DND-41 (cell line): ENCODE measurements around the gene FN3K.

Experiments
- ATAC-seq: fragments of 200-7000 bp; cut with Tn5 transposase; 3 replicates; pipeline ENCODE4 v1.9.1; 2021; ENCODE audit warnings: low read depth; ENCODE audit not compliant: insufficient read depth
- DNase-seq: peaks from one replicate; pipeline ENCODE4 v3.0.0-alpha.2; 2020
- H2AFZ ChIP-seq: 2 replicates; pipeline ENCODE4 v1.6.0; 2012; ENCODE audit warnings: low read depth, low read length
- H3K27ac ChIP-seq: 2 replicates; pipeline ENCODE4 v1.5.1; 2012; ENCODE audit warnings: low read length, inconsistent platforms
- H3K27me3 ChIP-seq: fragments of 200-600 bp; sonication (generic); 2 replicates; pipeline ENCODE4 v1.6.0; 2012; ENCODE audit warnings: low read length, mild to moderate bottlenecking, inconsistent platforms; ENCODE audit not compliant: insufficient read depth, poor library complexity
- H3K36me3 ChIP-seq: 2 replicates; pipeline ENCODE4 v1.5.1; 2012; ENCODE audit warnings: low read length, inconsistent platforms; ENCODE audit not compliant: insufficient read depth
- H3K4me1 ChIP-seq: 2 replicates; pipeline ENCODE4 v1.5.1; 2012; ENCODE audit warnings: mild to moderate bottlenecking, low read length; ENCODE audit not compliant: insufficient read depth
- H3K4me2 ChIP-seq: 2 replicates; pipeline ENCODE4 v1.6.0; 2012; ENCODE audit warnings: mild to moderate bottlenecking, moderate library complexity, low read length, inconsistent platforms; ENCODE audit not compliant: insufficient read depth
- H3K4me3 ChIP-seq, 2 experiments: fragments of 200-600 bp in 1 of 2; shearing (Covaris generic) in 1 of 2; 2 replicates each; pipeline ENCODE4 v1.5.1; 2012 to 2016; ENCODE audit warnings: inconsistent platforms in 2 of 2, low read length in 2 of 2, mild to moderate bottlenecking in 2 of 2, low read depth in 1 of 2, moderate library complexity in 1 of 2
- H3K79me2 ChIP-seq: 2 replicates; pipeline ENCODE4 v1.6.0; 2012; ENCODE audit warnings: low read length, inconsistent platforms; ENCODE audit not compliant: insufficient read depth
- H3K9ac ChIP-seq: 2 replicates; pipeline ENCODE4 v1.6.0; 2012; ENCODE audit warnings: low read depth, mild to moderate bottlenecking, inconsistent platforms, low read length, moderate library complexity
- H3K9me3 ChIP-seq: 2 replicates; pipeline ENCODE4 v1.5.1; 2012; ENCODE audit warnings: low read length, moderate library complexity, mild to moderate bottlenecking, inconsistent platforms; ENCODE audit not compliant: insufficient read depth, severe bottlenecking
- H4K20me1 ChIP-seq: 2 replicates; pipeline ENCODE4 v1.6.0; 2012; ENCODE audit warnings: low read length; ENCODE audit not compliant: insufficient read depth
- CTCF ChIP-seq: IDR thresholded peaks from 2 replicates; pipeline ENCODE4 v1.5.1; 2012; ENCODE audit warnings: borderline replicate concordance, low read length, moderate library complexity, mild to moderate bottlenecking; ENCODE audit not compliant: poor library complexity, severe bottlenecking; ENCODE audit errors: extremely low read depth
- EZH2 ChIP-seq: IDR thresholded peaks from 3 replicates; pipeline ENCODE4 v1.6.1; 2012; ENCODE audit warnings: borderline replicate concordance, low read depth, mild to moderate bottlenecking, moderate library complexity, low read length, inconsistent platforms; ENCODE audit not compliant: severe bottlenecking

FN3K gene

GRCh38 chr17:82786427-82786826 lies 51.0 kb downstream of the FN3K start:
- Histone ChIP-seq H3K79me2 (peaks cover 70% of the 10 kb centered on the region), H3K36me3 (peaks cover 59% of the 10 kb centered on the region), H3K9ac (no peak overlapping the region), H3K4me2 (no peak overlapping the region), H3K27me3 (no peaks in the 10 kb centered on the region), H3K9me3 (no peaks in the 10 kb centered on the region), H3K27ac (no peak overlapping the region), H2AFZ (no peak overlapping the region), H3K4me3 (no peak overlapping the region), H3K4me1 (peaks cover 9% of the 10 kb centered on the region), H4K20me1 (peaks cover 25% of the 10 kb centered on the region)
- TF ChIP-seq EZH2: no peak
- no peak for TF ChIP-seq CTCF
- no peak for DNase-seq
- ATAC-seq: no peak

- Histone ChIP-seq H3K27me3 (no peaks in the 10 kb centered on the region), H3K4me3 (no peak overlapping the region), H3K79me2 (peaks cover 69% of the 10 kb centered on the region), H3K4me1 (peaks cover under 1% of the 10 kb centered on the region), H3K4me2 (no peak overlapping the region), H3K27ac (no peak overlapping the region), H3K9ac (no peak overlapping the region), H3K9me3 (no peaks in the 10 kb centered on the region), H3K36me3 (peaks cover 56% of the 10 kb centered on the region), H4K20me1 (peaks cover 22% of the 10 kb centered on the region), H2AFZ (no peak overlapping the region)
- no peak for TF ChIP-seq EZH2
- TF ChIP-seq CTCF: no peak
- DNase-seq (no peak), ATAC-seq (no peak)
Observed at GRCh38 chr17:82787081-82787848, 51.9 kb downstream of the FN3K start.

- no peak for DNase-seq
- no peak overlapping the region for H3K27ac ChIP-seq
- H3K36me3 ChIP-seq: peaks cover 45% of the 10 kb centered on the region
- TF ChIP-seq CTCF: no peak
- no peak for TF ChIP-seq EZH2
- no peak overlapping the region for H3K4me2 ChIP-seq
- peaks cover 22% of the 10 kb centered on the region for H4K20me1 ChIP-seq
- no peaks in the 10 kb centered on the region for H3K9me3 ChIP-seq
- peaks cover 69% of the 10 kb centered on the region for H3K79me2 ChIP-seq
- H2AFZ ChIP-seq: no peak overlapping the region
- no peak overlapping the region for H3K9ac ChIP-seq
- no peaks in the 10 kb centered on the region for H3K27me3 ChIP-seq
- no peaks in the 10 kb centered on the region for H3K4me1 ChIP-seq
- H3K4me3 ChIP-seq: no peak overlapping the region
- no peak for ATAC-seq
Observed at GRCh38 chr17:82788206-82789001, 53.0 kb downstream of the FN3K start.
